Loucy (cell line): ENCODE results near the gene CACNA2D3.

Experiments
- H2AFZ ChIP-seq: fragments of 200-600 bp; sonication (generic); 2 replicates; pipeline ENCODE4 v1.6.0; 2016; ENCODE audit warnings: antibody characterized with exemption, mild to moderate bottlenecking, low read length, moderate library complexity
- H3F3A ChIP-seq: fragments of 200-600 bp; 2 replicates; pipeline ENCODE4 v1.6.0; 2016; ENCODE audit warnings: antibody characterized with exemption, low read depth, mild to moderate bottlenecking
- H3K27me3 ChIP-seq: fragments of 200-600 bp; sonication (generic); 2 replicates; pipeline ENCODE4 v1.6.1; 2014; ENCODE audit warnings: low read length, mild to moderate bottlenecking; ENCODE audit not compliant: insufficient read depth, poor library complexity, severe bottlenecking
- H3K36me3 ChIP-seq: fragments of 200-600 bp; sonication (generic); 2 replicates; pipeline ENCODE4 v1.6.1; 2016; ENCODE audit warnings: low read length; ENCODE audit not compliant: insufficient read depth
- H3K4me1 ChIP-seq: fragments of 200-600 bp; sonication (generic); 2 replicates; pipeline ENCODE4 v1.5.1; 2014; ENCODE audit warnings: low read length, mild to moderate bottlenecking; ENCODE audit not compliant: insufficient read depth, poor library complexity, severe bottlenecking
- H3K4me2 ChIP-seq: fragments of 200-600 bp; sonication (generic); 2 replicates; pipeline ENCODE4 v1.6.0; 2014; ENCODE audit warnings: antibody characterized with exemption, low read length, low read depth, mild to moderate bottlenecking; ENCODE audit not compliant: poor library complexity, severe bottlenecking
- H3K4me3 ChIP-seq: fragments of 200-600 bp; sonication (generic); 2 replicates; pipeline ENCODE4 v1.5.1; 2014; ENCODE audit warnings: low read length, mild to moderate bottlenecking, mixed read lengths; ENCODE audit not compliant: poor library complexity, severe bottlenecking
- H3K79me2 ChIP-seq: fragments of 200-600 bp; sonication (generic); 2 replicates; pipeline ENCODE4 v1.6.1; 2014; ENCODE audit warnings: low read length; ENCODE audit not compliant: insufficient read depth
- H3K9ac ChIP-seq: fragments of 200-600 bp; sonication (generic); 2 replicates; pipeline ENCODE4 v1.6.0; 2014; ENCODE audit warnings: mild to moderate bottlenecking, low read depth, low read length, moderate library complexity; ENCODE audit not compliant: poor library complexity, severe bottlenecking
- H3K9me2 ChIP-seq: fragments of 200-600 bp; sonication (generic); replicated peaks from 2 replicates; pipeline ENCODE4 v1.6.1; 2016; ENCODE audit warnings: low read depth, low read length, mixed read lengths
- H3K9me3 ChIP-seq: fragments of 200-600 bp; sonication (generic); 2 replicates; pipeline ENCODE4 v1.6.1; 2014; ENCODE audit warnings: mild to moderate bottlenecking, antibody characterized with exemption, low read length, low read depth; ENCODE audit not compliant: insufficient read depth
- H4K20me1 ChIP-seq: fragments of 200-600 bp; sonication (generic); 2 replicates; pipeline ENCODE4 v1.6.0; 2014; ENCODE audit warnings: antibody characterized with exemption, low read length, mild to moderate bottlenecking; ENCODE audit not compliant: insufficient read depth, poor library complexity, severe bottlenecking
- EZH2phosphoT487 ChIP-seq: fragments of 200-600 bp; IDR thresholded peaks from 2 replicates; pipeline ENCODE4 v1.6.1; 2018; ENCODE audit warnings: antibody characterized with exemption, mild to moderate bottlenecking, moderate library complexity, borderline replicate concordance
- TF ChIP-seq, protein P1 (sequence below): fragments of 200-600 bp; sonication (generic); conservative IDR thresholded peaks from 2 replicates; pipeline ENCODE4 v1.5.1; 2014; ENCODE audit warnings: mild to moderate bottlenecking, antibody characterized with exemption, low read length

Gene CACNA2D3

DNA sequence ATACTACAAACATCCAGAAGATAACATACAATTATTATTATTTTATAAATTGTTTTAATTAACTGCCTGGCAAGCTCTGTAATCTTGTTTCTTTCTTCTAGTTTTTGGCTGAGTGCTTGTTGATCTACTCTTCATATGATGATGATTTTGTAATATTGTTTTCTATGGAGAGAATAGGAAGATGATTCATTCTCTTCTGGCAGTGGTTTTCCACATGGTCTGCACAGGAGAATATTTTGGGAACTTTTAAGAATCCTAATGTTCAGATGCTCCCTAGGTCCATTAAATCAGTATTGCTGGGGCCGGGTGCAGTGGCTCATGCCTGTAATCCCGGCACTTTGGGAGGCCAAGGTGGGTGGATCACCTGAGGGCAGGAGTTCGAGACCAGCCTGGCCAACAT is 37.6 kb downstream of the CACNA2D3 start:
- H2AFZ ChIP-seq, result no peak overlapping the region

DNA sequence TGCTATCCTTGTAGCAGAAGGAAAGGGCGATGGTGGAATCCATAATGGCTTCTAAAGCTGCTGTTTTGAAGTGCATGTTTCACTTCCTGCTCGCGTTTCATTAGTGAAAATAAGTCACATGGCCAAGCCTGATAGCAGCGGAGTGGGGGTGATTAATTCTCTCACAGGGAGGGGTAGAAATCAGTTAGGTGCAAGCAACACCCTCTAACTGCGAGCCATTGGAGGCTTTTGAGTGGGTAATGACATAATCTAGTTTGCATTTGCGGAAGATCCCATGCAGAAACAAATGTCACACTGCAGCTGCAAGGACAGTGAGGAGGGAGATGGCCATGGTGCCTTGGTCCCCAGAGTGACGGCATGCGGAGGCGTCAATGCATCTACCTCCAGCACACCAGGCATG is 41.1 kb downstream of the CACNA2D3 start:
- Histone ChIP-seq H3K4me2 (no peak overlapping the region), H4K20me1 (no peaks in the 10 kb centered on the region), H3K9me2 (no peaks in the 10 kb centered on the region), H3K36me3 (no peaks in the 10 kb centered on the region), H3K27me3 (no peaks in the 10 kb centered on the region), H3K9ac (no peak overlapping the region), H3K79me2 (no peaks in the 10 kb centered on the region), H3K9me3 (no peaks in the 10 kb centered on the region), H2AFZ (no peak overlapping the region), H3F3A (no peaks in the 10 kb centered on the region), H3K4me3 (no peak overlapping the region), H3K4me1 (no peaks in the 10 kb centered on the region)
- TF ChIP-seq, protein P1, sequence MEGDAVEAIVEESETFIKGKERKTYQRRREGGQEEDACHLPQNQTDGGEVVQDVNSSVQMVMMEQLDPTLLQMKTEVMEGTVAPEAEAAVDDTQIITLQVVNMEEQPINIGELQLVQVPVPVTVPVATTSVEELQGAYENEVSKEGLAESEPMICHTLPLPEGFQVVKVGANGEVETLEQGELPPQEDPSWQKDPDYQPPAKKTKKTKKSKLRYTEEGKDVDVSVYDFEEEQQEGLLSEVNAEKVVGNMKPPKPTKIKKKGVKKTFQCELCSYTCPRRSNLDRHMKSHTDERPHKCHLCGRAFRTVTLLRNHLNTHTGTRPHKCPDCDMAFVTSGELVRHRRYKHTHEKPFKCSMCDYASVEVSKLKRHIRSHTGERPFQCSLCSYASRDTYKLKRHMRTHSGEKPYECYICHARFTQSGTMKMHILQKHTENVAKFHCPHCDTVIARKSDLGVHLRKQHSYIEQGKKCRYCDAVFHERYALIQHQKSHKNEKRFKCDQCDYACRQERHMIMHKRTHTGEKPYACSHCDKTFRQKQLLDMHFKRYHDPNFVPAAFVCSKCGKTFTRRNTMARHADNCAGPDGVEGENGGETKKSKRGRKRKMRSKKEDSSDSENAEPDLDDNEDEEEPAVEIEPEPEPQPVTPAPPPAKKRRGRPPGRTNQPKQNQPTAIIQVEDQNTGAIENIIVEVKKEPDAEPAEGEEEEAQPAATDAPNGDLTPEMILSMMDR, result no peak
- TF ChIP-seq EZH2phosphoT487, result no peak

More for the DNA sequence above, 37.6 kb downstream of the CACNA2D3 start:
- H3F3A ChIP-seq, result no peaks in the 10 kb centered on the region
- H3K9ac ChIP-seq, result no peak overlapping the region
- no peak overlapping the region for H3K4me3 ChIP-seq
- H3K4me1 ChIP-seq, result no peaks in the 10 kb centered on the region
- H3K36me3 ChIP-seq, result no peaks in the 10 kb centered on the region
- TF ChIP-seq, protein P1, result no peak
- TF ChIP-seq EZH2phosphoT487, result no peak
- no peaks in the 10 kb centered on the region for H3K9me2 ChIP-seq
- H3K9me3 ChIP-seq, result no peaks in the 10 kb centered on the region
- H3K27me3 ChIP-seq, result no peaks in the 10 kb centered on the region
- H3K4me2 ChIP-seq, result no peak overlapping the region
- H4K20me1 ChIP-seq, result no peaks in the 10 kb centered on the region
- H3K79me2 ChIP-seq, result no peaks in the 10 kb centered on the region

DNA sequence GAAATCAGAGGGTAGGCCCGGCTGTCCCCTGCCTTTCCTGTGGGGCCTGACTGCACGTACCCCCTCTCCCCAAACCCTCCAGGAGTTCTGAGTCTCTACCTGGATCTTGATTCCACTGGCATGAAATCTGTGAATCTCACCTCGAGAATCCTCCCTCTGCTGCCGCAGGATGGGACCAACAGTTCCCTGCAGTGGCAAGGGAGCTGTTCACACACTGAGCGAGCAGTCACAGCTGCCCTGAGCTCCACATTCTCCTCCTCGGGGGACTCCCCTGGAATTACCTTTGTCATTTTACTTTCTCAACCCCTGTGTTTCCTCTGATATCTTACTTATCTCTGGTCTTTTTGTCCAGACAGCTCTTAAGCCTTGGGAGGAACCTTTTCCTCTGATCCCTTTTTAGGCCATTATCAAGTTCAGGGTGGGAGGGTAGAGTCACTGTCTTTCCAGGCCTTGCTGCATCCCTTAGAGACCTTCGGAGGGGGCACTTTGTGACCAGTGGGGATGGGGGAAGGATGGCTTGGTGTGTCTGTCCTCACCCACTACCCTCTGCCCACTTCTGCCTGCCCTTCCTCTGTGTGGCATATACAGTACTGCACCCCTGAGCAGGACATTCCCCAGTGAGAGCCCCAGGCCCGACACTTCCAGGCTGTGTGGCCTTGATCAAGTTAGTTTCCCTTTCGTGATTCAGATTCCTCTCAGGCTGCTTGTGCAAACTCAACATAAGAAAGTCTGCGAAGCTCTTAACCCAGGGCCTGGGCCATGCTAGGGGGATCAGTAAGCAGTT is 42.0 kb downstream of the CACNA2D3 start:
- H3K4me1 ChIP-seq, result no peaks in the 10 kb centered on the region
- H2AFZ ChIP-seq, result no peak overlapping the region
- H3K9me3 ChIP-seq, result no peaks in the 10 kb centered on the region
- no peaks in the 10 kb centered on the region for H3K27me3 ChIP-seq
- no peak overlapping the region for H3K4me3 ChIP-seq
- H3K36me3 ChIP-seq, result no peaks in the 10 kb centered on the region
- H3K4me2 ChIP-seq, result no peak overlapping the region
- H3K9ac ChIP-seq, result no peak overlapping the region
- no peaks in the 10 kb centered on the region for H3F3A ChIP-seq
- H3K79me2 ChIP-seq, result no peaks in the 10 kb centered on the region
- no peak for TF ChIP-seq EZH2phosphoT487
- TF ChIP-seq, protein P1, result no peak
- H4K20me1 ChIP-seq, result no peaks in the 10 kb centered on the region
- H3K9me2 ChIP-seq, result no peaks in the 10 kb centered on the region
